Neural progenitor cell (in vitro differentiated cells): ENCODE data around the gene SPDYE4.

ENCODE experiments used
- CTCF ChIP-seq: fragments of 200-600 bp; sonication (generic); IDR thresholded peaks from 2 replicates; pipeline ENCODE4 v1.5.1; 2017; ENCODE audit warnings: antibody characterized with exemption, mild to moderate bottlenecking
- EZH2 ChIP-seq: fragments of 200-600 bp; sonication (generic); IDR thresholded peaks from 2 replicates; pipeline ENCODE4 v1.6.1; 2017; ENCODE audit warnings: antibody characterized with exemption, mild to moderate bottlenecking, moderate library complexity
- EZH2phosphoT487 ChIP-seq: fragments of 200-600 bp; sonication (generic); IDR thresholded peaks from 2 replicates; pipeline ENCODE4 v1.6.1; 2017; ENCODE audit warnings: antibody characterized with exemption

GRCh38 chr17:8736796-8737195 lies 21.6 kb downstream of the SPDYE4 start:
- TF ChIP-seq EZH2 (no peak), CTCF (no peak), EZH2phosphoT487 (no peak)
